ENCODE results near the gene TIMM21.

Gene TIMM21

DNA sequence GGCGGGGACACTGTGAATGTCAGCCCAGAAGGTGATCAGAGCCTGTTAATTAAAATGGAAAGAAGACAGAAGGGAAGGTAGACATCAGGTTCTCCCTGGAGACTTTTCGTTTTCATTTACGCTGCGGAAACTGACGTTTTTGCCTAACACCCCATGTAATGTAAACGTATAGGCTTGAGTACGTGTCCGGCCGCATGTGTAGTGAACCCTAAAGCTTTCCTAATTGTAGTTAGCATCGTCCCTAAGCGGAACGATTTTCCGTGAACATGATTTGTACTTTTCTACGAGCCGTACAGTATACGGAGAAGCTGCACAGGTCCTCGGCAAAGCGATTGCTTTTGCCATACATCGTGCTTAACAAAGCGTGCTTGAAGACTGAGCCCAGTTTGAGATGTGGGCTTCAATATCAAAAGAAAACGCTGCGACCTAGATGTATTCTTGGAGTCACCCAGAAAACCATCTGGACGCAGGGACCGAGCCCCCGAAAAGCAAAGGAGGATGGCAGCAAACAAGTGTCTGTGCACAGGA lies 284 bp downstream of the TIMM21 start:
- no peak for FAIRE-seq

DNA sequence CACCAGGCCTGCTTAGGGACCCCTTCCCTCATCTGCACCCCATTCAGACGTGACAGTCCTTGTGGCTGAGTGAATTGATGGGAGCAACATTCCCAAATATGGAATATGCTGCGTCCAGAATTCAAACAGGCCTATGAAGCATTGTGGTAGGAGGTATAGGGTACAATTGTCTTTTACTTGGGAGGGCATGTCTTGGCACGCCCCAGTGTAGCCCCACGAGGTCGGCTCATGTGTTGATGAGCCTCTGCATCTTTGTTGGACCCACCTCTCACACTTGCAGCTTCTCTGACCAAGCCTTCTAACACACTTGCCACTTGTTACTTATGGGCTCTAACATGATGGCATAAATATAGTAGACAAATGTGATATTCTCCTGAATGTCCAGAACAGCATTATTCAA lies 1.6 kb downstream of the TIMM21 start:
- no peak for FAIRE-seq

DNA sequence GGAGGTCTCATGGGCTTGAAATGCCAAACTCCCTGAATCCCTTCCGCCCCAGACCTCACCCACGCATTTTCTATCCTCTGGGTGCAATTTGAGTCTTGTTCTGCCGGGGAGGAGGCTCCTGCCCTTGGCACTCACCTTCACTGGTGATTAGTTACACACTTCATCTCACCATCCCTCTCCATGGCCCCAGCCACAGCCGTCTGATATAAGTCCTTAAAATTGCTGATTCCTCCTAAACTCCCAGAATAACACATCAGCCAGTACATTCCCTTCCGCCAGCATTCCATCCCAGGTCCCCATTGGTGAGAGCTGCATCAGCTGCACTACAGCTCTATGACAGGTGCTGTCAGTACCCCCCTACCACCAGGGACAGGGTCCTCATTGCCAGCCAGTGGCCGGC lies 3.9 kb downstream of the TIMM21 start:
- FAIRE-seq = no peak

DNA sequence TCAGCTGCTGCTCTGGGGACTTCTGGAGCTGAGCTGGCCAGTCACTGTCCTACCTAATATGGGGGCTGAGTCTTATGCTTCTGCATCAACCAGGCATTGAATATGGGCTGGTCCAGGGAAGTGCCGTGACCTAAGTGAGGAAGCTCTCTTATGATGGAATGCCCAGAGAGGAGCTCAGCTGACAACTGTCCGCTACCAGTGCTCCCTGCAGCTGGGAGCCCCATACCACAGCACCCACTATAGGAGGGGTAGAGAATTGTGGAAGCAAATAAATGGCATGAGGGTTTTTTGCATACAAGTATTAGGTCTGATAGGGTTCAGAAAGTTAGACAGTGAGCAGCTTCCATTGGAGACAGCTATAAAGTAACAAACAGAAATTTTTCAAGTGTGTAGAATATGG lies 4.5 kb downstream of the TIMM21 start:
- FAIRE-seq = no peak

DNA sequence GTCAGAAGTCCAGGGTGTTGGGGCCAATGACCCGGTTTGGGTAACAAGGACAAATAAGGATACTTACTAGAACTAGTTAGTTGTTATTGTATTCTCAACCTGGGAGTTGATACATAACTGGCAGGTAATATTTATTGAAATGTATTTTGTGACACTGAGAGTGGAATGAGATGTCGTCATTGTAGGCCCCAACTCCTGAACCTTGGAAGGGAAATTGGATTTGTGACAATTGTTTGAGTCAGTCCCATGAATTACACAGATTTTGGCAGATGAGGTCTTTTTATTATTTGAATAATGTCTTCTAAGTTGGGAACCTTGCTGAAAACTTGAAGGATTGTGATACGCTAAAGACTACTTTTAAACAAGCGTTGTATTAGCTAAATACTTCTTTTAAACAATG lies 5.1 kb downstream of the TIMM21 start:
- no peak for FAIRE-seq

DNA sequence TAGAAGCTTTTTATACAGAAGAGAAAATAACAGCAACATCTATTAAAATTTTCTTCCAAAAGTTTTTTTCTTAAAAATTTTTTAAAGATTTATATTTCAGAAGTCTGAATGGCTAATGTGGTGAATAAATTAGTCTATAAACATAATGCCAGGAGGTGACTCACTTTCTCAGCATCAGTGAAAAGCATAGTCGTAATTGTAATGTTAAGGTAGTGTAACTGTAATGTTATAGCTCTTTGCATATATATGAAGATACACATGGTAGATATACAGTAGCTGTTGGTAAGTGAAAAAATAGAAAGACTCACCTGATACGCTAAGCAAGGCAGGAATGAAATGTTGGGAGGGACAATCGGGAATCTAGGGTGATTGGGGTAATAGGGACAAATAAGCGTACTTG lies 5.5 kb downstream of the TIMM21 start:
- no peak for FAIRE-seq

DNA sequence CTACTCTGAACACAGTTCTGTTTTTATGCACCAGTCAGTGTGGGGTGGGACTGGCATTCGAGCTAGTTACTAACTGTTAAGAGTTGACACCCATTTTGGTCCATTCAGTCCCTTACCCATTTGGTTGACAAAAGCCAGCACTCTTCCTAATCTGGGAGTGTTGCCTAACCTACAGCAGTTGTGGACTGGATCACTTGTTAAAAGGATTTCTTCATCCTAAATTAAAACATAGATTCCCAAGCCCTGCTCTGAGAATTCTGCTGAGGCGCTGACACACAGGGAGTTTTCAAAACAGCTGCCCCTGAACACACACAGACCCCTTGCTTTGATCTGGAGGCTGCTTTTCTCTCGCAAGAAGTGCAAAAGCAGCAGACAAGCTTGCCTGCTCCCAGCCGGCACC lies 6.4 kb downstream of the TIMM21 start:
- FAIRE-seq = no peak

DNA sequence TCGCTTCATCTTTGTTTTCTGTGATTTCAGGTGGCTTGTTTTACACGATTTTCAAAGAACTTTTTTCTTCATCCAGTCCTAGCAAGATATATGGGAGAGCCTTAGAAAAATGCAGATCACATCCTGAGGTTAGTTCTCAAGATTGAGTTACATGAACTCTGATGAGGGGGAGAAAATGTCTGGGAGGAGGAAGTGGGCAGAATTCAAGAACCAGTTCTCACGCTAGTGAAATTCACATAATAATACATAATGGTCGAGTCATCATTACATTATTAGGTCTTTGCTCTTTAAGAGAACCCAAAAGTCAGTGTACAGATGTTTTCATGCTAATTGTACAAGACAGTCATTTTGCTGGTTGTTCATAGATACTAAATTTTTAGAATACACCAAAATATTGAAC lies 7.0 kb downstream of the TIMM21 start:
- no peak for FAIRE-seq

DNA sequence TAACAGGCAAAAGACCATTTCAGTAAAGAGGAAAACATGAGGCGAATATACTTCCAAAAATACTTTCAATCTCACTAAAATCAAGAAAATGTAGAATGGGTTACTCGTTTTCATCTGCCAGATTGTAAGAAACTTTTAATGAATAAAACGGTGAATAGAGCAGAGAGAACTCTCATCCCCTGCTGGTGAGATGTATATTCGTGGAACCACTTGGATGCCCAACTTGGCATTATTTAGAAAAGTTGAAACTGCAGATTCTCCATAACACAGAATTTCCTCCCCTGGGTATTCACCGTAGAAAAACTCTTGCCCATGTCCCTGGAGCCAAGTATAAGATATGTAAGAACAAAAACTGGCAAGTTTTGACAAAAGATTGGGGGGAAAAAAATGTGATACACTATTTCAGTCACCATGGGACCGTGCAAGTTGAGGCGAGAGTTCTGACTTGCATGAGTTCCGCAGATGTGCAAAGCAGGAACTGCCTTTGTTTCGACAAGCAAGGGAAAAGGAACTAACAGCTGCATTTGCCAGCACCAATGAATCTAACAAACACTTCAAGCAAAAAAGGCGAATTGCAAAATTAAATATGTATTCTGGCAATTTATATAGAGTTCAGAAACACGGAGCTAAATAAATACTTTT lies 14.8 kb downstream of the TIMM21 start:
- no peak for FAIRE-seq

DNA sequence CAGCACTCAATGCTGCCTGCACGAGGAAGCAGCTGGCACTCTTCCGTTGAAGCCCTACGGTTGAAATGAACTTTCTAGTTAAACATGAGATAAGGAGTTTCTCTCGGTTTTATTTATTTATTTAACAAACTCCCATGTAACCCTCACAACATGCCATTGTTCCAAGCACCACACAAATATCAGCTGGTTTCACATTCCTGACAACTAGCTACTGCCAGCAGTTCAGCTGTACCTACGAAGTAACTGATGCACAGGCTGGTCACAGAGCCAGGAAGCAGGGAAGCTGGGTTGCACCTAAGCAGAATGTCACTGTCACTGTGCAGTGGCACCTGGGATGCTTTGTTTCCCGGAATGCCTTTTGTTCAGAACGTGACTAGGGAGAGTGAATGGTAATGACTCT lies 18.1 kb downstream of the TIMM21 start:
- FAIRE-seq = no peak

DNA sequence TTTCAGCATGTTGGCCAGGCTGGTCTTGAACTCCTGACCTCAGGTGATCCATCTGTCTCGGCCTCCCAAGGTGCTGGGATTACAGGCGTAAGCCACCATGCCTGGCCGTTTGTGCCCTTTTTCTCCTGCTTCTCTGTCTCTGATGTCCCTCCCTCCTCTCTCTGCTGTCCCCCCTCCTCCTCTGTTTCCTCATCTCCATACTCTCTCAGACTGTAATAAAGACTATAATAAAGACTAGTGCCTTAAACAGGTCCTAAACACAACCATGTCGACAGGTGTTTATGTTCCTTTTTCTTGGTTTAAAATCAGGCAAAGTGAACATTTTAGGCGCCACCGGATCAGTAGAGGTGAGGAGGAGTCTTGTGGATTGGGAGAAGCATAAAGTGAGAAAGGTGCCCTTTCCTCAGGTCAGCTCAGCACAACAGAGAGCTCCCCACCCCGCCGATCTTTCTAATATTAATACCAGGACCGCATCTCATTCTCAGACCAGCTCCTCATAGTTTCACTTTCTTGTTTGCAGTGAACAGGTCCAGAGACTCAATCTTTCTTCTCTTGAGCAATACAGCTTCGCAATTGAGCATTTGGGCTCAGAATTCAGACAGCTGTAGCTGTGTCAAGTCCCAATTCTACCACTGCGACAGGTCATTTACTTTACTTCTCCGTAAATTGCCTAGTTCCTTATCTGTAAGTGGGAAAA lies 23.7 kb downstream of the TIMM21 start:
- FAIRE-seq = no peak

DNA sequence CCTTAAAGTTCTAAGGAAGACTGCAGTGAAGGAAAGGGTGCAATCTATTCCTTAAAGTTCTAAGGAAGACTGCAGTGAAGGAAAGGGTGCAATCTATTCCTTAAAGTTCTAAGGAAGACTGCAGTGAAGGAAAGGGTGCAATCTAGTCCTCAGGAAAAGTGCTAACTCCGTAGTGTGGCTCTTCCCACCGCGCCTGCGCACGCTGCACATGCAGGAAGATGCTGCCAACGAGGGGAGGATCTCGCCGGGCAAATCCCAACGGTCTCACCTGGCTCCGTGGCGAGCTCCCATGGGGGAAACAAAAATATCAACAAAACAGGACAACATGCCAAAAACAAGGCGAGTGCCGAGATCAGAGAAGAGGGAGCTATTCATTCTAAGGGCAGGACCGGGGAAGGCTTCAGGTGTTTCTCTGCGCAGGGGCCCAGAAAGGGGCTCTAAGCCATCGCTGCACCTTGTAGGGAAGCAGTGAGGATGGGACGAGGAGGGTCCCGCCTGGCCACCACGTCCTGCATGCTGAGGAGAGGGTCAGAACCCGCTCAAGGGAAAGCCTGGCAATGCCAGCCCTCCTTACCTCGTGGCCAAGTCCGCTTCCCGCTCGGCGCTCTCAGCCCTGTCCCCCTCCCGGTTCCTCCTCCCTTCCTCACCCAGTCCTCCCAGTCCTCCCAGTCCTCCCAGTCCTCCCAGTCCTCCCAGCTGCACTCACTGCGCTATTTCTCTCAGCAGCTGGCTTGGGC lies 24.5 kb downstream of the TIMM21 start:
- no peak for FAIRE-seq

DNA sequence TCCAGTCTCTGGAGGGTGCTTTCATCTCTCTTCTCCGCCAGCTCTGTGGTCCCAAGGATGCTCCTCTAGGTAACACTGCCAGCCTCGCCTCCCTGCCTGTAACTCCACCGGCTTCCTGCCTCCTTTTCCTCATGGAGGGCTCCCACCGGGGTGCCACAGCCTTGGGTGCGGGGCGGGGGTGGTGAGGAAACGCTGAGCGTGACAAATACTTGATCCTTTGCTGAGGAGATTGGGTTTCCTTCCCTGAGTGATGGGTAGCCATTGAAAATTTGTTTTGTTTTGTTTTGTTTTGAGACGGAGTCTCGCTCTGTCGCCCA lies 25.1 kb downstream of the TIMM21 start:
- no peak for FAIRE-seq

DNA sequence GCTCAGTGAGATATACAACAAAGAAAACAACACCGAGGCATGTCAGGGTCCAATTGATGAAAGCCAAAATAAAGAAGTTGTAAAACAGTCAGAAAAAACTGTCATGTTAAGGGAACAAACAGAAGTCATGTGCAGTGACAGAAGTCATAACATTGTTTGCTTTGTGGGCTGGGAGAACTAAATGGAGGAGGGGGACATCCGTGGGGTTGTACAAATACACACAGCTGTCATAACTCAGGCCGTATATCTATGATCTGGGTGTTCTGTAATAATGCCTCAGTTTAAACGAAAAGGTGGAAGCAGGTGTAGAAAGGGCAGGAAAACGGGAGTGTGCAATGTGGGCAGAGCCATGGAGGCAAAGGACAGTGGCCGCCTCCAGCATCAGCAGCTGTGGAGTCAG lies 27.3 kb downstream of the TIMM21 start:
- no peak for FAIRE-seq

DNA sequence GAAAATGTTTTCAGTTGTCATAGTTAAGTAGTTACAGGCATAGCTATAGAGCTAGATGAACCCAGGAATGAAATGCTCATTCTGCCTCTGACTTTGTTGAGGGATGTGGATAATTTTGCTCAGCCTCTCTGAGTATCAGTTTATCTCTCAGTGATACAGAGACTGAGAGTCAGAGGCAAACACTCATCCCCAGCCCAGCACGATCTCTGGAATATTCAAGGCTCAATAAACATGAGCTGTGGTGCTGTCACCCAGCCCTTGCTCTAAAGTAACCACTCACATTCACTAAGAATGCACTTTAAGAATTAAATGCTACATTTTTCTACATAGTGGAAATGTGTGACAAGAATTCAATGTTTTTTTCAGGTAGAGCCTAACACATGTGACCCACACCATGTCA lies 30.6 kb downstream of the TIMM21 start:
- FAIRE-seq = no peak

DNA sequence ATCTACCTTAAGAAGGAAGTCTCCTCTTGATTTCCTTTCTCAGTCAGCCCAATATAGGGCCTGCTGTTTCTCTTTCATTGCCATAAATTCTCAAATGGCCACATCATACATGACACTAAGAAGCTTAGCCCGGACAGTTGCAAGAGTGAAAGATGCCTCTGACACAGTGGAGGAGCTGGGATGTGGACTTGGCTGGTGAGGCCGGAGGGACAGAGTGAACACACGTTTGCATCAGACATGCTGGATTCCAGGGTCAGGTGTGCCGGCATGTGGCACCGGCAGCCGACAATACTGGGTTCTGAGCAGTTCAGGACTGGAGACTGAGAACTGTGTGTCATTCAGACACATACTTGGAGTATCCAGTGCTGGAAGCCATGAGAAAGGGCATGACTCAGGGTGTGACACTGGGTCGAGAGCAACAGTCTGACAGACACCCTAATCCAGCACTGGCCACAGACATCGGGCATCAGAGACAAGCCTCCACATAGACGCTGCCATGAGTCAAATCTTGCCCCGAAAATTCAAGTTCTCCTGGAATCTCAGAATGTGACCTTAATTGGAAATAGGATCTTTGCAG lies 31.4 kb downstream of the TIMM21 start:
- FAIRE-seq = no peak

DNA sequence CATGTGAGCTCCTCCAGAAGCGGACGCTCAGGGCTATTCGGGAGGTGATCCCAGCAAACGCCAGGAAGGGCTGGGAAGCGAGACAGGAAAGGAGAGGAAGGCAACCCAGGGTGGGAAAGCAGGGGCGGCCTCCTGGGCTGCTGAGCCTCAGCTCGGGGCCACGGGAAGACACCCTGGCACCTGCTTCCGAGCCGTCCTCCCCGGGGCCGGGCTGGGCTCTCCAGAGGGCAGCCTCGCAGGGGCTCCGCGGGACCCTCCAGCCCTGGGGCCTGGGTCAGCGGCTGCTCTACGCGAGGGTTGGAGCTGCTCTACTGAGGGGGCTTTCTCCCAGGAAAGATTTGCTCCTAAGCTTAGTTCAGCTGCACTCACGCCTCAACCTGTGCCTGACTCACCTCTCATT lies 34.0 kb downstream of the TIMM21 start:
- no peak for FAIRE-seq

DNA sequence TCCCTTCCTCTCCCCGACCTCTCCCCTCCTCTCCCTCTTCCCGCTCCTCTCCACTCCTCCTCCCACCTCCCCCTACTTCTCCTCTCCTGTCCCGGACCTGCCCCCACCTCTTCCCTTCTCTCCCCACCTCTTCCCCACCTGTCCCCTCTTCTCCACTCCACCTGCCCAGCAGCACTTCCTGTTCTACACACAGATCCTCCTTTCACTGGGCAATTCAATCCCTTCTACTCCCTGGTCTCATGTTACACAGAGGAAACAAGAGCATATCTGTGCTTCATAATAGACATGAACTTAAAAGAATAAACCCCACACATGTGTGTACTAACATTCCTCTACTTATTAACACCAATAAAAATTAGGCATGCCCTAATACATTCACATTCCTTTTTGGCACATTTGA lies 34.8 kb downstream of the TIMM21 start:
- no peak for FAIRE-seq

DNA sequence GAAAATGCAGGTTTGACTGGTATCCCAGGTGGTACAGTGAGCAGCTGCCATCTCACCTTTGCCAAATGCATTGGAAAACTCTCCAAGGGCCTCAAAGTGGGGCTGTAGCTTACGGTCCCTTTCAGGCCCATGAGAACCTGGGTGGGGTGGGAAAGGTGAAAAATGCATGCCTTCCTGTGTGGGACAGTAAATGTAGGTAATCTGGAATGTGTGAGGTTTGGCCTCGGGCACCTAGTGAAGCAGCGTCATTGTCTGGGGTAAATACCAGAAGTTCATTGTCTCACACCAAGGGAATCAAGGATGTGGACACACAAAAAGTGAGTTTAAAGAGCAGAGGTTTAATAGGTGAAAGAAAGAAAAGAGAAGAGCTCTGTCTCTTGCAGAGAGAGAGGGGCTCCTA lies 36.6 kb downstream of the TIMM21 start:
- FAIRE-seq = no peak

DNA sequence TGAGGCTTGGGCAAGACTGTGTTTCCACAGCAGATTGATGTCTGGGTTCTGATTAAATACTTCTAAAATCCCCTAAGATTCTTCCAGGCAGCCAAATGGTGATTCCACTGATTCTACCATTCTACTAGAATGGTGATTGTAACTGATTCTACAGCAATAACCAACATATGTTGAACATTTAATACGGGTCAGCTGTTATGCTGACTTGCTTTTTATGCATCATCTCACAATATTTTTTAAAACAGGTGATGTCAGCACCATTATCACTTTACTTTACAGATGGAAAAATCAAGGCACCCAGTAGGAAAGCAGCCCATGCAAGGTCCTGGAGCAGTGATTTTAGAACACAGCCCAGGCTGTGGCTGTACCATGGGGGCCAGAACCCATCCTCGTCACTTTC lies 37.5 kb downstream of the TIMM21 start:
- no peak for FAIRE-seq

DNA sequence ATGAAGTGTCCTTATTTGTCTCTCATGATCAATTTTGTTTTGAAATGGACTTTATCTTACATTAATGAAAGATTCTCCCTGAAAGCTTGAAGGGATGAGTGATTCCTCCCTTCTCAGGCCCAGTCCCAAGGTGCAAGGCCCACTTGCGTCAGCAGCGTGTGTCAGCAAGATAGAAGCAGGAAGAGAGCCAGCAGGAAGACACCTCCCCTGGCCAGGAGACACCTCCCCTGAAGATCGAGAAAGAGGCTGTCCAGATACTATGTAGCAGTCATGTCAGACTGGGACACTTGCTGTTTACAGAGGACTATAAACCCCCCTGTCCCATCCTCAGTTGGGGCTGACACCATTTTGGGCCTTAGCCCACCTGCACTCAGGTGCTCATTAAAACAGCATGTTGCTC lies 38.3 kb downstream of the TIMM21 start:
- FAIRE-seq = no peak

DNA sequence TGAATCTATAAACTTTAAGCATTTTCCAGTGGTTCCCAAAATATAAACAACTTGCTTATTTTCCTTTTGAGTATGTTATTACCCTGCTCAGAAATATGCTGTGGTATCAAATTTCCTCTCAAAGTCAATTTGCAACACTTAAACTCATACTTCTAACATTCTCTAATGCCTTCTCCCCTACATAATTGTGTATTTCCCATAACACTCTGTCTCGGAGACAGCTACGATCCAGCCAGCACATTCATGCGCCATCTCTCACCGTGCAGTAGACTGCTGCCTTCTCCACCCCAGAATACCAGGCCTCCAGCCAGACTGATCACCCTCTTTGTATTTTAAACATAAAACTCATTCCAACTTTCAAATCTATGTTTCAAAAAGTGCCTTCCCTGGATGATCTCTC lies 41.8 kb downstream of the TIMM21 start:
- FAIRE-seq = no peak

DNA sequence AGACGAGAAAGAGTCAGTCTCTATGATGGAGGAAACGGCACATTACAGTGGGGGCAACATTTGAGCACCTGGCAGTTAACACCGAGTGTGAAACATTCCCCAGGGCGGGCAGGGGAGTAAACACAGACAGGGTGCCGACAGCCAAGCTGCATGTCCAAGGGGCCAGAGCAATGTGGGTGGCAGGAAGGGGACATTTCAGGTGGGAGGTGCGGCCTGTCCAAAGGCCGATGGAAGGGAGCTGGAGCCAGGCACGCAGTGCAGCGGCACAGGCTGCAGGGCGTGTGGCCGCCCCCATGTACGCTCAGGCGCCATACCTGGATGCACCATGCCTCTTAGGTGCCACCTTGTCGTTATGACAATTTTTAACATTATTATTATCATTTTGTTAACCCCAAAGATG lies 43.3 kb downstream of the TIMM21 start:
- no peak for FAIRE-seq

DNA sequence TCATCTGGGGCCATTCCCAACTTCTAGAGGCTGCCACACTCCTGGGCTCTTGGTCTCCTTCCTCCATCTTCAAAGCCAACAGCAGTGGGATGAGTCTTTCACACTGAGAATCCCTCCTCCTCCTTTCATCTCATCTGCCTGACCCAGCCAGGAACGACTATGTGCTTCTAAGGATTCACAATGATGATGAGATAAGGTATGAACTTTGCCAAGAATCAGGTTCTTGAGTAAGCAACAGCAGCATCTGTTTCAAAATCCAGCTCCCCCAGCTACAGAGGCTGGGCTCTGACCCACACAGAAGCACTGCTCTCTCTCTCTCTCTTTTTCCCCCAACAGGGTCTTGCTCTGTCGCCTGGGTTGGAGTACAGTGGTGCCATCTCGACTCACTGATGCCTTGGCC lies 46.4 kb downstream of the TIMM21 start:
- no peak for FAIRE-seq

All from TTC549 (cell line).